Activated CD8-positive, alpha-beta T cell treated with anti-CD3 and anti-CD28 coated beads for 36 hours (primary cell): ENCODE results near the gene ANKRD40. TPM values are rescaled to one million over a fixed set of nuclear protein-coding genes. Genes with fewer than 3 reads are reported as not detected.

ENCODE experiments used
- ATAC-seq: fragments of 200-7000 bp; cut with Tn5 transposase; one replicate; pipeline ENCODE4 v1.10.0; 2021; ENCODE audit warnings: mild to moderate bottlenecking, moderate library complexity
- CTCF ChIA-PET: fragments of 350-600 bp; sonication (Branson Sonifier 250); formaldehyde crosslinking; loops from one replicate; lab custom pipeline; 2021; ENCODE audit warnings: antibody characterized with exemption; lab: Charles Lee
- POLR2A ChIA-PET: fragments of 350-600 bp; sonication (Branson Sonifier 250); formaldehyde crosslinking; loops from one replicate; lab custom pipeline; 2021; ENCODE audit warnings: antibody characterized with exemption; lab: Charles Lee
- DNase-seq: peaks from one replicate; pipeline ENCODE4 v3.0.0-alpha.2; 2020
- H3K27ac Mint-ChIP-seq: one replicate; pipeline ENCODE4 v1.8.0; 2021; ENCODE audit warnings: mild to moderate bottlenecking, mixed read lengths
- H3K27me3 Mint-ChIP-seq: one replicate; pipeline ENCODE4 v1.8.0; 2021; ENCODE audit warnings: mixed read lengths
- H3K36me3 Mint-ChIP-seq: one replicate; pipeline ENCODE4 v1.8.0; 2021; ENCODE audit warnings: low read depth, mixed read lengths
- H3K4me1 Mint-ChIP-seq: one replicate; pipeline ENCODE4 v1.8.0; 2021; ENCODE audit warnings: low read depth, mixed read lengths
- H3K4me3 Mint-ChIP-seq: one replicate; pipeline ENCODE4 v1.8.0; 2021; ENCODE audit warnings: mild to moderate bottlenecking, moderate library complexity, mixed read lengths
- H3K9me3 Mint-ChIP-seq: one replicate; pipeline ENCODE4 v1.8.0; 2021; ENCODE audit warnings: mixed read lengths
- CTCF ChIP-seq: fragments of 200-600 bp; IDR thresholded peaks from one replicate; pipeline ENCODE4 v1.8.0; 2022; ENCODE audit warnings: antibody characterized with exemption, mild to moderate bottlenecking
- intact Hi-C: fragments of 100-400 bp; cut with micrococcal nuclease; formaldehyde crosslinking; loops from one replicate; pipeline ENCODE4 v1.10.0; 2022
- total RNA-seq, 2 experiments: library from RNA; stranded (reverse); gene quantifications; one replicate each; pipeline ENCODE4 v1.2.3, GENCODE V29; 2021

ANKRD40 gene
- total RNA-seq, 2 experiments from 2014 or later = 26.3 to 27.3 TPM

- no peaks in the 10 kb centered on the region for H3K36me3 Mint-ChIP-seq
- DNase-seq (no peak), ATAC-seq (no peak)
- no peaks in the 10 kb centered on the region for H3K4me1 Mint-ChIP-seq
- no peak overlapping the region for H3K4me3 Mint-ChIP-seq
- H3K9me3 Mint-ChIP-seq = no peaks in the 10 kb centered on the region
- ChIA-PET POLR2A (no interaction called here), CTCF (interaction anchor here (1.6 to 2.7 kb wide), 3 partner anchors 10 to 121 kb away, joined by 4 to 14 read pairs (median 4); no protein-coding TSS in a partner anchor)
- intact Hi-C loops = no loop called here
- H3K27me3 Mint-ChIP-seq = peaks cover 8% of the 10 kb centered on the region
- no peak for TF ChIP-seq CTCF
- H3K27ac Mint-ChIP-seq = no peak overlapping the region
Observed at GRCh38 chr17:50684288-50684611, 23.5 kb downstream of the ANKRD40 start.

- CTCF ChIA-PET = interaction anchor here (1.6 to 2.7 kb wide), 3 partner anchors 11 to 120 kb away, joined by 4 to 14 read pairs (median 4); no protein-coding TSS in a partner anchor
Observed at GRCh38 chr17:50683434-50684287, 24.1 kb downstream of the ANKRD40 start.

GRCh38 chr17:50682938-50683337, 24.8 kb downstream of the ANKRD40 start:
- H3K36me3 Mint-ChIP-seq = no peaks in the 10 kb centered on the region

More at GRCh38 chr17:50683434-50684287, 24.1 kb downstream of the ANKRD40 start:
- POLR2A ChIA-PET = no interaction called here
- Mint-ChIP-seq H3K36me3 (no peaks in the 10 kb centered on the region), H3K4me1 (no peaks in the 10 kb centered on the region), H3K27me3 (peaks cover 8% of the 10 kb centered on the region), H3K4me3 (no peak overlapping the region), H3K9me3 (no peaks in the 10 kb centered on the region), H3K27ac (no peak overlapping the region)
- ATAC-seq (no peak), DNase-seq (no peak)
- intact Hi-C loops = no loop called here
- no peak for TF ChIP-seq CTCF

GRCh38 chr17:50682441-50682840, 25.3 kb downstream of the ANKRD40 start:
- no peak overlapping the region for H3K27ac Mint-ChIP-seq
- ATAC-seq = no peak
- ChIA-PET POLR2A (no interaction called here), CTCF (no interaction called here)
- H3K36me3 Mint-ChIP-seq = no peaks in the 10 kb centered on the region
- TF ChIP-seq CTCF = no peak
- H3K4me1 Mint-ChIP-seq = no peaks in the 10 kb centered on the region
- DNase-seq = no peak
- H3K27me3 Mint-ChIP-seq = peaks cover 8% of the 10 kb centered on the region
- no peak overlapping the region for H3K4me3 Mint-ChIP-seq
- no peaks in the 10 kb centered on the region for H3K9me3 Mint-ChIP-seq
- intact Hi-C loops = no loop called here

More at GRCh38 chr17:50682938-50683337, 24.8 kb downstream of the ANKRD40 start:
- Mint-ChIP-seq H3K27ac (no peak overlapping the region), H3K4me3 (no peak overlapping the region), H3K4me1 (no peaks in the 10 kb centered on the region), H3K9me3 (no peaks in the 10 kb centered on the region), H3K27me3 (peaks cover 8% of the 10 kb centered on the region)
- intact Hi-C loops = no loop called here
- ChIA-PET CTCF (no interaction called here), POLR2A (no interaction called here)
- DNase-seq (no peak), ATAC-seq (no peak)
- TF ChIP-seq CTCF = no peak
